Middle frontal gyrus (tissue), 1 donor: ENCODE results near the gene DRC7.
A peak's percentile ranks its signal among the peaks of the same experiment; 100 is the strongest.
"Not testable (repeated sequence)": the region's sequence is repeated elsewhere in the genome, so short reads cannot be mapped to it uniquely, and the experiment has no call there.

Experiments used
- DNase-seq: peaks from one replicate; pipeline ENCODE4 v3.0.0-alpha.2; 2015; ENCODE audit warnings: low spot score; ENCODE audit errors: extremely low spot score

DRC7 gene

GRCh38 chr16:57734925-57735754 is 40.5 kb downstream of the DRC7 start:
- DNase-seq: peak; percentile 100

DNA sequence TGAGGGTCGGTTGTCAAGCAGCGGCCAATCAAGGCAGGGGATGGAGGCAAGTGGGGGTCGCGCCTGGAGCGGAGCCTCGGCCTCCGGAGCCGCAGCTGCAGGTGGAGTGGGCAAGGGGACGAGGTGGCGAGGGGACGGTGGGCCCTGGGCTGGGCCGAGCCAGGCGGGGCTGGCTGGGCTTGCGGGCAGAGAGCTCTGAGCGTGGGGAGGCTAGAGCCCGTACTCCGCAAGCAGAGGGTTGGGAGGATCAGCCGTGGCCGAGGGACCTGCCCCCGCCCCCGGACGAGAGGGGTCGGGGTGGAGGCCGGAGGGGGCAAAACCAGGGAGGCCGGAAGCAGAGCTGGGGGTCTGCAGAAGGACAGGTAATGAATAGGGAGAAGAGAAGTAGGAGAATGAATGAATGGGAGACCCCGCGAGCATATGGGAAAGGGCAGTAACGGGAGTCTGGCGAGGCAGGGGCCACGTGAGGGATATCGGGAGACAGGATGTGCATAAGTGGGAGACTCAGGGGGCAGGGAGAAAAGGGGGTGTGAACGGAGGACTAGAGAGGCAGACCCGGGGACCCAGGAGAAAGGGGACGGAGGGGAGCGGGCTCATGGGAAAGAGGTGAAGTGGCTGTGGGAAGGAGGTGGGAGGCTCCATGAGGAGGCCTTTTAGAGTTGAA is 41.3 kb downstream of the DRC7 start, which contains the start of gene KATNB1:
KATNB1 (plus strand) TSS at position 16 of the 664 bp plus-strand sequence. CDS start 1,474 bp downstream, outside the sequence.
- DNase-seq: no peak

- DNase-seq: no peak
These were observed 42.1 kb downstream of the DRC7 start for GRCh38 chr16:57736419-57737351.

GRCh38 chr16:57738844-57739243 is 44.2 kb downstream of the DRC7 start:
- DNase-seq: no peak

- DNase-seq: no peak
These were observed 45.3 kb downstream of the DRC7 start for GRCh38 chr16:57739756-57740422.

DNA sequence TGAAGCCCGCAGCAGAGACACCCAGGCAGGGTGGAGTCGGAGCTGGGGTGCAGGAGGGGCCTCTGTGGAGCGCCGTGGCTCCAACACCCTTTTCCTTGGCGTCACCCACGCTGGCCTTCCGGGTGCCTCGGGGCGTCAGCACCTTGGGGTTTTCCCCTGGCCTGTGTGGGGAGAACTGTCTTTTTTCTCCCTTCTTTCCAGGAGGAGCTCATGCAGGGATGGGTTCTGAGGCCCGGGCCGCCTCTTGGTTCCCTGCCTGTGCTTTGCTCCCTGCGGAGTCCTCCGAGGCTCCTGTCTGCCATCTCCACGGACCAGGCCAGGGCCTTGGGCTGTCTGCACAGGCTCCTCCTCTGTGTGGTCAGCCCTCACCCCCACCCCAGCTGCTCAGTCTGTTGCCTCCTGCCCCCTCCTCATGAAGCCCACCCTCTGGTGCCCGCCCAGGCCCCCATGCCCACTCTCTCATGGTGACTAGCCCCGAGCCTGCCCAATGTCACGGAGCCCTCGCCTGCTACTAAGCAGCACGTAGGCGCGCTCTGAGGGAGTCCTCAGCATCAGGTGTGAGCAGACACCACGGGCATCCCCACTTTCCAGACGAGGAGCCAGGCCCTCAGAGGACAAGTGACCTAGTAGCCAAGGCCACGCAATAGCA is 45.9 kb downstream of the DRC7 start:
- DNase-seq: no peak

- DNase-seq: no peak
These were observed 47.1 kb downstream of the DRC7 start for GRCh38 chr16:57741660-57742191.

- DNase-seq: no peak
These were observed 47.9 kb downstream of the DRC7 start for GRCh38 chr16:57742543-57742942.

GRCh38 chr16:57743458-57743857 is 48.9 kb downstream of the DRC7 start:
- DNase-seq: no peak

GRCh38 chr16:57743886-57744641 is 49.5 kb downstream of the DRC7 start:
- DNase-seq: no peak

GRCh38 chr16:57744642-57744903 is 50.0 kb downstream of the DRC7 start:
- no peak for DNase-seq

DNA sequence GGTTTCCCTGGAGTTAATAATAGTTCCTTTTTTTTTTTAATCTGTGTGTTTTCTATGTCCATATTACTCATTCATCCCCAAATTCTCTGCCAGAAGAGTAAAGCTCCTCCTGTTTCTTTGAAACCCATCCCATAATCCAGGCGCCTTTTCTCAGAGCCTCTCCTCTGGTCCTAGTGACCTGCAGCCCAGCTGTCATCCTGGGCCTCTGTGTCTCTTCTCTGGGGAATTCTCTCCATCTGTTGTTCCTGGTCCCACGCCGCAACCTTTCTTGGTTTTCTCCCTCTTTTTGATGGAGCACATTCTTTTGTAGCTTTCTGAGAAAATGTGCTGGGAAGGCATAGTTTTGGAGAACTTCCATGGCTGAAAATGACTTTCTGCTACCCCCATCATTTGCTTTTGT is 51.2 kb downstream of the DRC7 start:
- DNase-seq: no peak

- DNase-seq: not testable (repeated sequence)
These were observed 51.7 kb downstream of the DRC7 start for GRCh38 chr16:57746316-57746715.

DNA sequence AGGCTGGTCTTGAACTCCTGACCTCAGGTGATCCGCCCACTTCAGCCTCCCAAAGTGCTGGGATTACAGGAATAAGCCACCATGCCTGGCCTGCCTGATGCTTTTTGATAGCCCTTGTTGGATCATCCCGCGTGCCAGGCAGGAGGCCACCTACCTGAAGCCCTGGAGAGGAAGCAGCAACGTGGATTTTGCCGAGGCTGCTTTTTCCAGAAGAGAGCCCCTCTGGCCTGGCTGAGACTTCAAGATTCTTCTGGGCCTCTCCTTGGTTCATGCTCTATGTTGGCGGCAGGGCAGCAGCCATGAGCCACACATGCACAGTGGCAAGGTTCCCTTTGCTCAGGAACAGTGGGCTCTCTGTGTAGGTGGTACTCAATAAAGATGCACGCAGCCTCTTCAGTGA is 52.5 kb downstream of the DRC7 start:
- no peak for DNase-seq

- DNase-seq: no peak
These were observed 52.9 kb downstream of the DRC7 start for GRCh38 chr16:57747496-57747895.

DNA sequence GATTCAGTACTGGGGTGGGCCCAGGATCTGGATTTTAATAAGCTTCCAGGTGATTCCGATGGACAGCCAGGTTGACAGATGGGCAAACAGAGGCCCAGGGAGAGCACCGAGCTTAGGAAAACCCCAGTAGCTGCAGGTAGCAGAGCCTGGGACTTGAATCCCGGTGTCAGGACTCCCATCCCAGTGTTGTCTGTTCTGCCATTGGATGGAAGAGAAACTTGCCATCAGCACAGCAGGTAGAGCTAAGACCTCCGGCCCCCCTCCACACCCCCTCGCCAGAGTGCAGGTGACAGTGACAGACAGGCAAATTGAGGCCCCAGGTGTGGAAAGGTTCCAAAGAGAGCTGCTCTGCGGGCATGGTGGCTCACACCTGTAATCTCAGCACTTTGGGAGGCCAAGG is 53.4 kb downstream of the DRC7 start:
- no peak for DNase-seq

GRCh38 chr16:57748596-57748995 is 54.0 kb downstream of the DRC7 start:
- no peak for DNase-seq

- DNase-seq: no peak
These were observed 54.6 kb downstream of the DRC7 start for GRCh38 chr16:57749101-57749692.

DNA sequence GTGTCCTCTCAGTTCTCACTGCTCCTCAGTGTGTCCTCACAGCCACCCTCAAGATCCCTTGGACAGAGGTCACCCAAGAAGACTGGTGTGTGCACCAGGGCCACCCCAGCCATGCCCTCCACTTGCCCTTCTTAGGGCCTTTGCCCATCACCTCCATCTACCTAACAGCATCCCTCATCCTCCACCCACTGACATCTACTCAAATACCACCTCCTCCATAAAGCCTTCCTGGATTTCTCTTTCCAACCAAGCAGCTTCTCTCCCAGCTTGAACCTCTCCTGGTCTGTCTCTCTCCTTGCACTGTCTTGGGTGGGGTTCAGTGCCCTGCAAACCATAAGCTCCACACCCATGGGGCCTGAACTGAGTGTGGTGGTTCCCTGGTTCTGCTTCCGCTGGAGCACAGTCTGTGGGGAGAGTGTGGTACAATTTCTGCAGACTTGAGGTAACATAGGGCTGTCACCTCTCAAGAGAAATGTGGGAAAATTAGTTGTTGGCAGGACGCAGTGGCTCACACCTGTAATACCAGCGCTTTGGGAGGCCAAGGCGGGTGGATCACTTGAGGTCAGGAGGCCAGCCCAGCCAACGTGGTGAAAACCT is 55.3 kb downstream of the DRC7 start:
- no peak for DNase-seq
